Stomach (tissue), 4 donors: ENCODE data around the gene FAN1.

ENCODE experiments used
- EP300 ChIP-seq: sonication (generic); formaldehyde crosslinking; IDR thresholded peaks from one replicate; pipeline ENCODE4 v1.6.1; 2017; ENCODE audit warnings: antibody characterized with exemption
- TF ChIP-seq, protein P1 (sequence below), 7 experiments: fragments of 450-650 bp in 4 of 7; fragments of 200-600 bp in 3 of 7; sonication (generic) in 3 of 7; IDR thresholded peaks; one replicate each; pipeline ENCODE4 v1.5.1; 2016 to 2019; ENCODE audit warnings: antibody characterized with exemption in 7 of 7, control low read depth in 2 of 7, mild to moderate bottlenecking in 1 of 7

DNA sequence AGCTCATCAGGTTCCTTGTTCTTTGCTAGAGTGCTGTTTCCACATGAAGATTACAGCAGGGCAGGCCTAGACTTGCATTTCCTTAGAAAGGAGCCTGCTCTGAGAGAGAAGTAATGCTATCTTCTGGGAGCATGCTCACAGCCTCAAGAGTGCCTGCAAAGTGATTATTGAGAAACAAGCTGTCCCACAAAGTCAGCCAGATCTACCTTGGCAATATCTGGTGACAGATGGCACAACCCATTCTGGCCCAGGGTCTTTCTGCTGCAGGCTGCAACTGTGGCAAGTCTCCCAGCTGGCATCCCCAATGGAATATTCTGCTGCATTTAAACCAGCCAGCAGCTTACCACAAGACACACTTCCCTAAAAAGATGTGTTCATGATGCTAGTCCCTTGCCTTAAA, 58.4 kb downstream of the FAN1 start:
- TF ChIP-seq, protein P1, sequence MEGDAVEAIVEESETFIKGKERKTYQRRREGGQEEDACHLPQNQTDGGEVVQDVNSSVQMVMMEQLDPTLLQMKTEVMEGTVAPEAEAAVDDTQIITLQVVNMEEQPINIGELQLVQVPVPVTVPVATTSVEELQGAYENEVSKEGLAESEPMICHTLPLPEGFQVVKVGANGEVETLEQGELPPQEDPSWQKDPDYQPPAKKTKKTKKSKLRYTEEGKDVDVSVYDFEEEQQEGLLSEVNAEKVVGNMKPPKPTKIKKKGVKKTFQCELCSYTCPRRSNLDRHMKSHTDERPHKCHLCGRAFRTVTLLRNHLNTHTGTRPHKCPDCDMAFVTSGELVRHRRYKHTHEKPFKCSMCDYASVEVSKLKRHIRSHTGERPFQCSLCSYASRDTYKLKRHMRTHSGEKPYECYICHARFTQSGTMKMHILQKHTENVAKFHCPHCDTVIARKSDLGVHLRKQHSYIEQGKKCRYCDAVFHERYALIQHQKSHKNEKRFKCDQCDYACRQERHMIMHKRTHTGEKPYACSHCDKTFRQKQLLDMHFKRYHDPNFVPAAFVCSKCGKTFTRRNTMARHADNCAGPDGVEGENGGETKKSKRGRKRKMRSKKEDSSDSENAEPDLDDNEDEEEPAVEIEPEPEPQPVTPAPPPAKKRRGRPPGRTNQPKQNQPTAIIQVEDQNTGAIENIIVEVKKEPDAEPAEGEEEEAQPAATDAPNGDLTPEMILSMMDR (IDR thresholded peaks at IDR 0.05): no peak
- TF ChIP-seq EP300: no peak
